Gastrocnemius medialis (tissue), 4 donors: Measurements from ENCODE around the gene CRAMP1. TPM values are rescaled to one million over a fixed set of nuclear protein-coding genes. Genes with fewer than 3 reads are reported as not detected.

Experiments
- ATAC-seq, 2 donors: fragments of 150-250 bp; one replicate each; pipeline ENCODE4 v1.9.1; 2016
- DNase-seq, 2 donors: peaks; one replicate each; pipeline ENCODE4 v3.0.0-alpha.2; 2019
- H3K27ac ChIP-seq, 4 donors: fragments of 200-600 bp; sonication (generic); 1 replicate in 1 of 4; 2 replicates in 3 of 4; pipeline ENCODE4 v1.5.1; 2016 to 2018; ENCODE audit warnings: mild to moderate bottlenecking in 2 of 4, moderate library complexity in 1 of 4
- H3K27me3 ChIP-seq, 3 donors: fragments of 200-600 bp; sonication (generic) in 2 of 3; 1 replicate in 1 of 3; 2 replicates in 2 of 3; pipeline versions ENCODE4 v1.5.1 to v1.6.0; 2016 to 2019; ENCODE audit warnings: mild to moderate bottlenecking in 1 of 3, moderate library complexity in 1 of 3
- H3K36me3 ChIP-seq, 2 donors: fragments of 200-600 bp; sonication (generic) in 1 of 2; one replicate each; pipeline ENCODE4 v1.5.1; 2017 to 2018
- H3K4me1 ChIP-seq, 2 donors: fragments of 200-600 bp; sonication (generic) in 1 of 2; one replicate each; pipeline ENCODE4 v1.5.1; 2016 to 2017; ENCODE audit warnings: mild to moderate bottlenecking in 2 of 2
- H3K4me3 ChIP-seq, 4 donors: fragments of 200-600 bp; sonication (generic) in 3 of 4; 1 replicate in 1 of 4; 2 replicates in 3 of 4; pipeline ENCODE4 v1.5.1; 2016 to 2019; ENCODE audit warnings: mild to moderate bottlenecking in 2 of 4
- H3K9me3 ChIP-seq, 3 donors: fragments of 200-600 bp; sonication (generic) in 2 of 3; 1 replicate in 1 of 3; 2 replicates in 2 of 3; pipeline ENCODE4 v1.5.1; 2016 to 2019
- CTCF ChIP-seq, 5 experiments: fragments of 450-650 bp in 3 of 5; fragments of 200-600 bp in 2 of 5; sonication (generic) in 2 of 5; IDR thresholded peaks in 4 of 5; conservative IDR thresholded peaks in 1 of 5; 1 replicate in 4 of 5; 2 replicates in 1 of 5; pipeline ENCODE4 v1.5.1; 2016 to 2019; ENCODE audit warnings: antibody characterized with exemption in 5 of 5, mild to moderate bottlenecking in 3 of 5, moderate library complexity in 3 of 5
- POLR2A ChIP-seq, 2 donors: fragments of 450-650 bp; IDR thresholded peaks; one replicate each; pipeline ENCODE4 v1.6.1; 2017; ENCODE audit warnings: antibody characterized with exemption in 2 of 2, mild to moderate bottlenecking in 2 of 2, moderate library complexity in 2 of 2
- in situ Hi-C, 4 donors: fragments of 200-750 bp; cut with MboI; loops; one replicate each; pipeline versions ENCODE4 v1.15.0 to v1.8.0; 2017; ENCODE audit warnings: low sequenced_read_pairs in 4 of 4
- intact Hi-C: fragments of 100-400 bp; cut with DNase I; formaldehyde crosslinking; loops from one replicate; pipeline ENCODE4 v1.15.1; 2023; ENCODE audit warnings: low total_unique reads
- total RNA-seq, 4 donors: library from RNA; depleted of rRNA; stranded (reverse); fragments of >200 nt; gene quantifications; one replicate each; pipeline versions ENCODE4 v1.1.0 to v1.2.3, GENCODE V29; 2016

Gene CRAMP1
- total RNA-seq, 4 donors from 2014 or later, result 7.0 to 10.7 (median 8.7) TPM

GRCh38 chr16:1606774-1607173, 5.4 kb upstream of the CRAMP1 start:
- Histone ChIP-seq H3K4me3 (no peak overlapping the region), H3K36me3 (peaks cover 0 to 11% of the 10 kb centered on the region in 2 donors), H3K9me3 (no peaks in the 10 kb centered on the region), H3K27me3 (no peaks in the 10 kb centered on the region), H3K4me1 (peaks cover 16% of the 10 kb centered on the region in 2 donors), H3K27ac (no peak overlapping the region)
- DNase-seq, result no peak
- in situ Hi-C loops, result no loop called here
- ATAC-seq, result no peak
- intact Hi-C loops, result no loop called here
- TF ChIP-seq CTCF (IDR thresholded peaks at IDR 0.05 in 4 of 5, conservative IDR thresholded peaks at IDR 0.05 in 1 of 5), result no peak
- no peak for TF ChIP-seq POLR2A (IDR thresholded peaks at IDR 0.05)

GRCh38 chr16:1607971-1608370, 4.2 kb upstream of the CRAMP1 start:
- ATAC-seq (no peak), DNase-seq (no peak)
- Histone ChIP-seq H3K27ac (no peak overlapping the region), H3K27me3 (no peaks in the 10 kb centered on the region), H3K9me3 (no peaks in the 10 kb centered on the region), H3K4me1 (peaks cover 17 to 19% of the 10 kb centered on the region in 2 donors), H3K36me3 (peaks cover 0 to 8% of the 10 kb centered on the region in 2 donors), H3K4me3 (no peak overlapping the region)
- intact Hi-C loops (no loop called here), in situ Hi-C loops (no loop called here)
- TF ChIP-seq CTCF (IDR thresholded peaks at IDR 0.05 in 4 of 5, conservative IDR thresholded peaks at IDR 0.05 in 1 of 5), result no peak
- no peak for TF ChIP-seq POLR2A (IDR thresholded peaks at IDR 0.05)

GRCh38 chr16:1610071-1610898, 1.9 kb upstream of the CRAMP1 start:
- Histone ChIP-seq H3K36me3 (peaks cover 0 to 8% of the 10 kb centered on the region in 2 donors), H3K9me3 (no peaks in the 10 kb centered on the region), H3K27ac (peak overlapping the region; percentile 78 to 94 (median 86)), H3K27me3 (no peaks in the 10 kb centered on the region), H3K4me1 (peaks cover 29 to 31% of the 10 kb centered on the region in 2 donors), H3K4me3 (peak overlapping the region; percentile 69 to 91 (median 80))
- intact Hi-C loops (loop anchor here (2.0 to 10.0 kb wide), 6 partner anchors 69 to 1532 kb away; partner anchors contain the start of genes CLCN7, GFER, JPT2 and NOXO1), in situ Hi-C loops (no loop called here)
- DNase-seq, result peak; percentile 76 to 81
- peak; percentile 61 to 67 for ATAC-seq
- TF ChIP-seq POLR2A (IDR thresholded peaks at IDR 0.05) (no peak), CTCF (IDR thresholded peaks at IDR 0.05 in 4 of 5, conservative IDR thresholded peaks at IDR 0.05 in 1 of 5) (no peak)

GRCh38 chr16:1610899-1611632, 1.1 kb upstream of the CRAMP1 start:
- TF ChIP-seq CTCF (IDR thresholded peaks at IDR 0.05 in 4 of 5, conservative IDR thresholded peaks at IDR 0.05 in 1 of 5), result no peak
- no peak for TF ChIP-seq POLR2A (IDR thresholded peaks at IDR 0.05)
- Histone ChIP-seq H3K27ac (peak overlapping the region; percentile 78 to 94 (median 86)), H3K9me3 (no peaks in the 10 kb centered on the region), H3K4me1 (peaks cover 36% of the 10 kb centered on the region in 2 donors), H3K27me3 (no peaks in the 10 kb centered on the region), H3K4me3 (peak overlapping the region; percentile 69 to 91 (median 80)), H3K36me3 (peaks cover 0 to 12% of the 10 kb centered on the region in 2 donors)
- intact Hi-C loops, result loop anchor here (2.0 to 10.0 kb wide), 6 partner anchors 68 to 1531 kb away; partner anchors contain the start of genes CLCN7, GFER, JPT2 and NOXO1
- peak; percentile 21 to 29 for ATAC-seq
- no peak for DNase-seq
- in situ Hi-C loops, result no loop called here
